Sigmoid colon (tissue), 4 donors: ENCODE data around the gene NEURL1B.

ENCODE experiments used
- EP300 ChIP-seq, 4 donors: sonication (generic); formaldehyde crosslinking; IDR thresholded peaks; one replicate each; pipeline ENCODE4 v1.6.1; 2017; ENCODE audit warnings: antibody characterized with exemption in 4 of 4
- POLR2A ChIP-seq, 2 donors: fragments of 450-650 bp; IDR thresholded peaks; one replicate each; pipeline ENCODE4 v1.6.1; 2016; ENCODE audit warnings: antibody characterized with exemption in 2 of 2, mild to moderate bottlenecking in 2 of 2, moderate library complexity in 2 of 2
- TF ChIP-seq, protein P1 (sequence below), 4 experiments: fragments of 450-650 bp in 3 of 4; fragments of 200-600 bp in 1 of 4; IDR thresholded peaks; one replicate each; pipeline ENCODE4 v1.5.1; 2016 to 2019; ENCODE audit warnings: antibody characterized with exemption in 4 of 4, mild to moderate bottlenecking in 3 of 4, moderate library complexity in 2 of 4

DNA sequence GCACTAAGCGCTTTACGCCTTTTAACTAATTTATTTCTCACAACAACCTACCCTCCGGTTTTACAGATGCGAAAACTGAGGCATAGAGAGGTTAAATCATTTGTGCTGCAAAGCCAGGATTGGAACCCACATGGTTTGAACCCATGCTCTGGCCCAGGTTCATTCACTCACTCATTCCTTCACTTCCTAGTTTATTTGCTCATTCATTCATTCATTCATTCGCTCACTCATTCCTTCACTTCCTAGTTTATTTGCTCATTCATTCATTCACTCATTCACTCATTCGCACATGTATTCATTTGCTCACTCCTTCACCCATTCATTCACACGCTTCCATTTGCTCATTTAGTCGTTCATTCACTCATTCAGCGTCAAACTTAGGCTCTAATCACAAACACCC, 29.4 kb downstream of the NEURL1B start:
- TF ChIP-seq EP300 (IDR thresholded peaks at IDR 0.05) (no peak), POLR2A (IDR thresholded peaks at IDR 0.05) (no peak)
- TF ChIP-seq, protein P1, sequence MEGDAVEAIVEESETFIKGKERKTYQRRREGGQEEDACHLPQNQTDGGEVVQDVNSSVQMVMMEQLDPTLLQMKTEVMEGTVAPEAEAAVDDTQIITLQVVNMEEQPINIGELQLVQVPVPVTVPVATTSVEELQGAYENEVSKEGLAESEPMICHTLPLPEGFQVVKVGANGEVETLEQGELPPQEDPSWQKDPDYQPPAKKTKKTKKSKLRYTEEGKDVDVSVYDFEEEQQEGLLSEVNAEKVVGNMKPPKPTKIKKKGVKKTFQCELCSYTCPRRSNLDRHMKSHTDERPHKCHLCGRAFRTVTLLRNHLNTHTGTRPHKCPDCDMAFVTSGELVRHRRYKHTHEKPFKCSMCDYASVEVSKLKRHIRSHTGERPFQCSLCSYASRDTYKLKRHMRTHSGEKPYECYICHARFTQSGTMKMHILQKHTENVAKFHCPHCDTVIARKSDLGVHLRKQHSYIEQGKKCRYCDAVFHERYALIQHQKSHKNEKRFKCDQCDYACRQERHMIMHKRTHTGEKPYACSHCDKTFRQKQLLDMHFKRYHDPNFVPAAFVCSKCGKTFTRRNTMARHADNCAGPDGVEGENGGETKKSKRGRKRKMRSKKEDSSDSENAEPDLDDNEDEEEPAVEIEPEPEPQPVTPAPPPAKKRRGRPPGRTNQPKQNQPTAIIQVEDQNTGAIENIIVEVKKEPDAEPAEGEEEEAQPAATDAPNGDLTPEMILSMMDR (IDR thresholded peaks at IDR 0.05) = no peak
